Lower leg skin (tissue), 3 donors: ENCODE data around the gene KRT9.
"Not testable (repeated sequence)": the region's sequence is repeated elsewhere in the genome, so short reads cannot be mapped to it uniquely, and the experiment has no call there.

Source experiments
- CTCF ChIP-seq, 3 donors: fragments of 450-650 bp; IDR thresholded peaks; one replicate each; pipeline ENCODE4 v1.5.1; 2016; ENCODE audit warnings: antibody characterized with exemption in 3 of 3, mild to moderate bottlenecking in 3 of 3, moderate library complexity in 2 of 3
- POLR2A ChIP-seq, 2 donors: fragments of 450-650 bp; IDR thresholded peaks; one replicate each; pipeline ENCODE4 v1.6.1; 2016 to 2017; ENCODE audit warnings: antibody characterized with exemption in 2 of 2, mild to moderate bottlenecking in 1 of 2, moderate library complexity in 1 of 2

- not testable (repeated sequence) for TF ChIP-seq POLR2A, CTCF (IDR thresholded peaks at IDR 0.05)
Observed at GRCh38 chr17:41610061-41610517, 38.2 kb upstream of the KRT9 start.
